GM21528 (cell line): ENCODE measurements around the gene STN1.

Source experiments
- ATAC-seq: cut with Tn5 transposase; IDR thresholded peaks from one replicate; pipeline ENCODE4 v1.9.1; 2021; ENCODE audit warnings: mild to moderate bottlenecking, moderate library complexity; ENCODE audit not compliant: unreplicated experiment, low FRiP score

STN1 gene

GRCh38 chr10:103896225-103896624 is 21.8 kb downstream of the STN1 start:
- ATAC-seq, result no peak

GRCh38 chr10:103895411-103896186 is 22.4 kb downstream of the STN1 start:
- ATAC-seq, result no peak

- ATAC-seq, result no peak
These were observed 23.5 kb downstream of the STN1 start for GRCh38 chr10:103894441-103894864.

GRCh38 chr10:103893817-103894216 is 24.2 kb downstream of the STN1 start:
- no peak for ATAC-seq

GRCh38 chr10:103892181-103892580 is 25.8 kb downstream of the STN1 start:
- no peak for ATAC-seq

- no peak for ATAC-seq
These were observed 27.3 kb downstream of the STN1 start for GRCh38 chr10:103890688-103891087.

- no peak for ATAC-seq
These were observed 27.8 kb downstream of the STN1 start for GRCh38 chr10:103890194-103890658.

- ATAC-seq, result no peak
These were observed 28.8 kb downstream of the STN1 start for GRCh38 chr10:103889121-103889720.

- ATAC-seq, result no peak
These were observed 29.7 kb downstream of the STN1 start for GRCh38 chr10:103888113-103888841.

GRCh38 chr10:103885617-103886016 is 32.4 kb downstream of the STN1 start:
- no peak for ATAC-seq

- no peak for ATAC-seq
These were observed 33.3 kb downstream of the STN1 start for GRCh38 chr10:103884681-103885139.

GRCh38 chr10:103882285-103883007 is 35.5 kb downstream of the STN1 start:
- no peak for ATAC-seq

- ATAC-seq, result no peak
These were observed 36.3 kb downstream of the STN1 start for GRCh38 chr10:103881416-103882284.

GRCh38 chr10:103879831-103880230 is 38.2 kb downstream of the STN1 start:
- ATAC-seq, result no peak

- ATAC-seq, result no peak
These were observed 38.6 kb downstream of the STN1 start for GRCh38 chr10:103879409-103879808.

- ATAC-seq, result no peak
These were observed 40.1 kb downstream of the STN1 start for GRCh38 chr10:103877861-103878260.

GRCh38 chr10:103876155-103876554 is 41.8 kb downstream of the STN1 start:
- ATAC-seq, result no peak

GRCh38 chr10:103874730-103875129 is 43.3 kb downstream of the STN1 start:
- no peak for ATAC-seq

- no peak for ATAC-seq
These were observed 45.6 kb downstream of the STN1 start for GRCh38 chr10:103872137-103872931.
